K562 (cell line): Measurements from ENCODE around the gene ZDHHC8. TPM values are rescaled to one million over a fixed set of nuclear protein-coding genes. Genes with fewer than 3 reads are reported as not detected.
A peak's percentile ranks its signal among the peaks of the same experiment; 100 is the strongest.

Source experiments
- BRD4 ChIP-seq: fragments of 200-600 bp; sonication (generic); IDR thresholded peaks from 2 replicates; pipeline ENCODE4 v1.6.1; 2017; ENCODE audit warnings: inconsistent platforms
- CBX1 ChIP-seq: sonication (generic); IDR thresholded peaks from 2 replicates; pipeline ENCODE4 v1.6.1; 2016; ENCODE audit warnings: antibody characterized with exemption, low read depth, mild to moderate bottlenecking
- FOS ChIP-seq: IDR thresholded peaks from 3 replicates; pipeline ENCODE4 v1.6.1; 2011; ENCODE audit not compliant: insufficient read length; ENCODE audit errors: extremely low read depth
- FOXA1 ChIP-seq: fragments of 450-650 bp; IDR thresholded peaks from 2 replicates; pipeline ENCODE4 v1.6.1; 2016; ENCODE audit warnings: mild to moderate bottlenecking, borderline replicate concordance
- FOXK2 ChIP-seq, 2 experiments: fragments of 450-650 bp; IDR thresholded peaks in 1 of 2; conservative IDR thresholded peaks in 1 of 2; 2 replicates each; pipeline ENCODE4 v1.6.1; 2016; ENCODE audit warnings: low read depth in 2 of 2, mild to moderate bottlenecking in 1 of 2
- GTF2A2 ChIP-seq: IDR thresholded peaks from 2 replicates; pipeline ENCODE4 v1.6.1; 2016; ENCODE audit warnings: mild to moderate bottlenecking, missing genetic modification characterization, missing compliant biosample characterization
- LEF1 ChIP-seq: fragments of 450-650 bp; IDR thresholded peaks from 2 replicates; pipeline ENCODE4 v1.6.1; 2016; ENCODE audit warnings: mild to moderate bottlenecking
- NFIX ChIP-seq: fragments of 250-450 bp; sonication (Bioruptor Pico); IDR thresholded peaks from 2 replicates; pipeline ENCODE4 v1.4.0; 2020; ENCODE audit warnings: low read depth, mild to moderate bottlenecking, moderate library complexity
- PHF8 ChIP-seq: fragments of 200-600 bp; sonication (generic); IDR thresholded peaks from 2 replicates; pipeline ENCODE4 v1.6.1; 2012; ENCODE audit warnings: mixed run types, mild to moderate bottlenecking, inconsistent platforms, low read length, moderate library complexity, borderline replicate concordance
- SIX5 ChIP-seq, 2 experiments: IDR thresholded peaks; 2 replicates each; pipeline ENCODE4 v1.6.1; 2011; ENCODE audit warnings: low read length in 2 of 2, borderline replicate concordance in 1 of 2, low read depth in 1 of 2, mild to moderate bottlenecking in 1 of 2, moderate library complexity in 1 of 2; ENCODE audit not compliant: insufficient read depth in 1 of 2
- SLC30A9 ChIP-seq: fragments of 250-450 bp; sonication (Bioruptor Pico); IDR thresholded peaks from 2 replicates; pipeline ENCODE4 v1.8.0; 2022; ENCODE audit warnings: mild to moderate bottlenecking, moderate library complexity
- XRCC5 ChIP-seq: fragments of 200-400 bp; formaldehyde crosslinking; IDR thresholded peaks from 2 replicates; pipeline ENCODE4 v1.6.1; 2017; ENCODE audit warnings: low read depth, mild to moderate bottlenecking, low read length
- ZC3H4 ChIP-seq: sonication (generic); formaldehyde crosslinking; IDR thresholded peaks from 2 replicates; pipeline ENCODE4 v1.9.0; 2021; ENCODE audit warnings: missing genetic modification reagents, borderline replicate concordance
- ZNF224 ChIP-seq: sonication (generic); formaldehyde crosslinking; IDR thresholded peaks from 2 replicates; pipeline ENCODE4 v1.8.0; 2022; ENCODE audit warnings: mild to moderate bottlenecking, missing genetic modification reagents
- ZNF384 ChIP-seq: IDR thresholded peaks from 2 replicates; pipeline ENCODE4 v1.6.1; 2012; ENCODE audit warnings: low read depth, low read length, improper control_type of control experiment
- polyA plus RNA-seq, 8 experiments: library from polyadenylated mRNA; depleted of rRNA in 4 of 8; stranded (reverse) in 5 of 8; unstranded in 3 of 8; fragments of >200 nt; fragmentation: Nextera tagmentation in 2 of 8; fragmentation: Illumina TruSeq in 1 of 8; extraction: Ambion mirVana in 2 of 8; extraction: Trizol in 1 of 8; gene quantifications; 2 replicates each; pipeline versions ENCODE4 v1.2.1 to v1.2.3, GENCODE V29; 2011 to 2014; ENCODE audit warnings: inconsistent platforms in 1 of 8, missing spikeins in 1 of 8
- total RNA-seq, 7 experiments: library from RNA; depleted of rRNA in 6 of 7; stranded (reverse); fragments of >200 nt in 6 of 7; fragmentation: Illumina TruSeq in 2 of 7; extraction: Trizol in 2 of 7; gene quantifications; 2 replicates each; pipeline versions ENCODE4 v1.2.1 to v1.2.3, GENCODE V29; 2011 to 2021; ENCODE audit warnings: low replicate concordance in 1 of 7
- TF ChIP-seq, protein P1 (sequence below): fragments of 450-650 bp; IDR thresholded peaks from 2 replicates; pipeline ENCODE4 v1.6.1; 2016; ENCODE audit warnings: borderline replicate concordance
- TF ChIP-seq, protein P2 (sequence below), 2 experiments: IDR thresholded peaks; 2 replicates each; pipeline ENCODE4 v1.6.1; 2011; ENCODE audit warnings: borderline replicate concordance in 1 of 2, control low read depth in 1 of 2, low read depth in 1 of 2, low read length in 1 of 2, mild to moderate bottlenecking in 1 of 2, mixed read lengths in 1 of 2, moderate library complexity in 1 of 2; ENCODE audit not compliant: insufficient read depth in 1 of 2, insufficient read length in 1 of 2, poor library complexity in 1 of 2, severe bottlenecking in 1 of 2; ENCODE audit errors: extremely low read depth in 1 of 2
- TF ChIP-seq, protein P3 (sequence below): fragments of 450-650 bp; formaldehyde crosslinking; IDR thresholded peaks from 2 replicates; pipeline ENCODE4 v1.4.0; 2020; ENCODE audit warnings: mild to moderate bottlenecking, moderate library complexity
- TF ChIP-seq, protein P4 (sequence below): fragments of 450-650 bp; conservative IDR thresholded peaks from 2 replicates; pipeline ENCODE4 v1.6.1; 2016; ENCODE audit warnings: missing genetic modification characterization, low read depth, mild to moderate bottlenecking, missing compliant biosample characterization, moderate library complexity
- TF ChIP-seq, protein P5 (sequence below): fragments of 250-450 bp; sonication (Bioruptor Pico); IDR thresholded peaks from 2 replicates; pipeline ENCODE4 v1.6.1; 2021; ENCODE audit warnings: mild to moderate bottlenecking

ZDHHC8 gene
- total and polyA plus RNA-seq, 9 of the 15 experiments (the other 6 are each of a cell fraction or from before 2014, with no cell fraction given), result 0.04 to 109 (median 16.4) TPM

DNA sequence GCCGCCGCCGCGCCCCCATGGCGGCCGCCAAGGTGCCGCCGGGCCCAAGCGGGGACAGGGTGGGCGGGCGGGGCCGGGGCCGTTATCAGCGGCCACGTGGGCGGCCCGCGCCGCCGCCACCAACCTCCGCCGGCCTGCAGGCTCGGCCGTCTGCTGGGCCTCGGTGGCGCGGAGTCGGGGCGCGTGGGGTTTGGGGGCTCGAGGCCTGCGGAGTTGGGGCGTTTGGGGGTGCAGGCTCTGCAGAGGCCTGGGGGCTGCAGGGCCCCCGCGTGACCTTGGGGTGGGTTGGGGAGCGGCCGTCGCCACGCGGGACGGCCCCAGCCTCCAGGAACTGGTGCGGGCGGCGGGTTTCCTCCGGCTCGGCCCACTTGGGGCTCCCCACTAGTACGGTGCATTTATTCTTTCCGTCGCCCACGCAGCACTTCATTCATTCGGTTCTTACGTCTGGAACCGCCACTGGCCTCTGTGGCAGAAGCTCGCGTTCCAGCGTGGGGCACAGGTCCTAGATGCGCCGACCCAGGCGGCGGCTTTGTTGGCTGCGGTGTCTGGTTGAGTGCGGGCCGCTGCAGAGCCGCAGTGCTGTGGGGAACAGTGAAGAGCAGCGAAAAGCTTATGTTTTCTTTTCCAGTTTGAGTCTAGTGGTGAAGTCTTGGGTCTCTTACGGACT is 13.8 kb upstream of the ZDHHC8 start (continued):
- TF ChIP-seq, protein P1, sequence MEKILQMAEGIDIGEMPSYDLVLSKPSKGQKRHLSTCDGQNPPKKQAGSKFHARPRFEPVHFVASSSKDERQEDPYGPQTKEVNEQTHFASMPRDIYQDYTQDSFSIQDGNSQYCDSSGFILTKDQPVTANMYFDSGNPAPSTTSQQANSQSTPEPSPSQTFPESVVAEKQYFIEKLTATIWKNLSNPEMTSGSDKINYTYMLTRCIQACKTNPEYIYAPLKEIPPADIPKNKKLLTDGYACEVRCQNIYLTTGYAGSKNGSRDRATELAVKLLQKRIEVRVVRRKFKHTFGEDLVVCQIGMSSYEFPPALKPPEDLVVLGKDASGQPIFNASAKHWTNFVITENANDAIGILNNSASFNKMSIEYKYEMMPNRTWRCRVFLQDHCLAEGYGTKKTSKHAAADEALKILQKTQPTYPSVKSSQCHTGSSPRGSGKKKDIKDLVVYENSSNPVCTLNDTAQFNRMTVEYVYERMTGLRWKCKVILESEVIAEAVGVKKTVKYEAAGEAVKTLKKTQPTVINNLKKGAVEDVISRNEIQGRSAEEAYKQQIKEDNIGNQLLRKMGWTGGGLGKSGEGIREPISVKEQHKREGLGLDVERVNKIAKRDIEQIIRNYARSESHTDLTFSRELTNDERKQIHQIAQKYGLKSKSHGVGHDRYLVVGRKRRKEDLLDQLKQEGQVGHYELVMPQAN, result peak; percentile 97
- TF ChIP-seq, protein P2, sequence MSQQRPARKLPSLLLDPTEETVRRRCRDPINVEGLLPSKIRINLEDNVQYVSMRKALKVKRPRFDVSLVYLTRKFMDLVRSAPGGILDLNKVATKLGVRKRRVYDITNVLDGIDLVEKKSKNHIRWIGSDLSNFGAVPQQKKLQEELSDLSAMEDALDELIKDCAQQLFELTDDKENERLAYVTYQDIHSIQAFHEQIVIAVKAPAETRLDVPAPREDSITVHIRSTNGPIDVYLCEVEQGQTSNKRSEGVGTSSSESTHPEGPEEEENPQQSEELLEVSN (IDR thresholded peaks at IDR 0.05; ENCODE audit: borderline replicate concordance in 1 of 2, extremely low read depth in 1 of 2, insufficient read depth in 1 of 2, insufficient read length in 1 of 2, low read depth in 1 of 2, low read length in 1 of 2, poor library complexity in 1 of 2, severe bottlenecking in 1 of 2), result peak in 1 of 2 experiments; percentile 63
- TF ChIP-seq NFIX, result no peak
- TF ChIP-seq BRD4, result peak; percentile 99
- TF ChIP-seq LEF1, result no peak
- no peak for TF ChIP-seq FOXK2 (conservative IDR thresholded peaks at IDR 0.05 in 1 of 2, IDR thresholded peaks at IDR 0.05 in 1 of 2; ENCODE audit: low read depth in 2 of 2)
- TF ChIP-seq SIX5 (IDR thresholded peaks at IDR 0.05; ENCODE audit: borderline replicate concordance in 1 of 2, insufficient read depth in 1 of 2, low read depth in 1 of 2, low read length in 2 of 2), result peak in 1 of 2 experiments; percentile 19; a peak in 1 of 4 replicates
- TF ChIP-seq, protein P3, sequence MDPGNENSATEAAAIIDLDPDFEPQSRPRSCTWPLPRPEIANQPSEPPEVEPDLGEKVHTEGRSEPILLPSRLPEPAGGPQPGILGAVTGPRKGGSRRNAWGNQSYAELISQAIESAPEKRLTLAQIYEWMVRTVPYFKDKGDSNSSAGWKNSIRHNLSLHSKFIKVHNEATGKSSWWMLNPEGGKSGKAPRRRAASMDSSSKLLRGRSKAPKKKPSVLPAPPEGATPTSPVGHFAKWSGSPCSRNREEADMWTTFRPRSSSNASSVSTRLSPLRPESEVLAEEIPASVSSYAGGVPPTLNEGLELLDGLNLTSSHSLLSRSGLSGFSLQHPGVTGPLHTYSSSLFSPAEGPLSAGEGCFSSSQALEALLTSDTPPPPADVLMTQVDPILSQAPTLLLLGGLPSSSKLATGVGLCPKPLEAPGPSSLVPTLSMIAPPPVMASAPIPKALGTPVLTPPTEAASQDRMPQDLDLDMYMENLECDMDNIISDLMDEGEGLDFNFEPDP (CRISPR knock-in tag), result peak; percentile 20; the same call in 1 of the 2 replicates
- no peak for TF ChIP-seq FOXA1
- TF ChIP-seq SLC30A9 (CRISPR knock-in tag), result 0 out of 2 replicates have a peak, but pooled peaks have one; percentile 70
- TF ChIP-seq ZNF224 (CRISPR knock-in tag), result no peak
- TF ChIP-seq ZNF384, result peak; percentile 12; the same call in 1 of the 2 replicates
- TF ChIP-seq XRCC5, result no peak
- no peak for TF ChIP-seq FOS
- TF ChIP-seq PHF8, result peak; percentile 84
- TF ChIP-seq CBX1, result no peak
- no peak for TF ChIP-seq ZC3H4 (CRISPR knock-in tag)
- peak; percentile 85 for TF ChIP-seq GTF2A2 (tag)
- TF ChIP-seq, protein P4, sequence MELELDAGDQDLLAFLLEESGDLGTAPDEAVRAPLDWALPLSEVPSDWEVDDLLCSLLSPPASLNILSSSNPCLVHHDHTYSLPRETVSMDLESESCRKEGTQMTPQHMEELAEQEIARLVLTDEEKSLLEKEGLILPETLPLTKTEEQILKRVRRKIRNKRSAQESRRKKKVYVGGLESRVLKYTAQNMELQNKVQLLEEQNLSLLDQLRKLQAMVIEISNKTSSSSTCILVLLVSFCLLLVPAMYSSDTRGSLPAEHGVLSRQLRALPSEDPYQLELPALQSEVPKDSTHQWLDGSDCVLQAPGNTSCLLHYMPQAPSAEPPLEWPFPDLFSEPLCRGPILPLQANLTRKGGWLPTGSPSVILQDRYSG (tag), result peak; percentile 74; the same call in 1 of the 2 replicates
- TF ChIP-seq, protein P5, sequence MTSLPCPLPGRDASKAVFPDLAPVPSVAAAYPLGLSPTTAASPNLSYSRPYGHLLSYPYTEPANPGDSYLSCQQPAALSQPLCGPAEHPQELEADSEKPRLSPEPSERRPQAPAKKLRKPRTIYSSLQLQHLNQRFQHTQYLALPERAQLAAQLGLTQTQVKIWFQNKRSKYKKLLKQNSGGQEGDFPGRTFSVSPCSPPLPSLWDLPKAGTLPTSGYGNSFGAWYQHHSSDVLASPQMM (CRISPR knock-in tag), result no peak
